UCSD-AML1 (cell line): Measurements from ENCODE around the gene OSBP2.

Source experiments
- DNase-seq: peaks from one replicate; lab custom pipeline; 2025; ENCODE audit not compliant: unreplicated experiment; lab: John Stamatoyannopoulos, UW

The OSBP2 gene

GRCh38 chr22:30890686-30891442 is 196.2 kb downstream of the OSBP2 start:
- peak; percentile 23 for DNase-seq

- DNase-seq, result no peak
These were observed 196.7 kb downstream of the OSBP2 start for GRCh38 chr22:30891443-30891755.

GRCh38 chr22:30891781-30892180 is 197.1 kb downstream of the OSBP2 start:
- DNase-seq, result no peak

- DNase-seq, result no peak
These were observed 197.6 kb downstream of the OSBP2 start for GRCh38 chr22:30892286-30892685.

GRCh38 chr22:30892731-30893221 is 198.1 kb downstream of the OSBP2 start:
- no peak for DNase-seq

GRCh38 chr22:30893434-30894370 is 199.0 kb downstream of the OSBP2 start:
- no peak for DNase-seq

- no peak for DNase-seq
These were observed 199.7 kb downstream of the OSBP2 start for GRCh38 chr22:30894371-30894740.

GRCh38 chr22:30902496-30903357 is 208.1 kb downstream of the OSBP2 start:
- no peak for DNase-seq

- no peak for DNase-seq
These were observed 209.3 kb downstream of the OSBP2 start for GRCh38 chr22:30903876-30904460.

- DNase-seq, result no peak
These were observed 211.1 kb downstream of the OSBP2 start for GRCh38 chr22:30905696-30906341.

GRCh38 chr22:30906411-30906810 is 211.7 kb downstream of the OSBP2 start:
- no peak for DNase-seq

GRCh38 chr22:30906946-30907345 is 212.3 kb downstream of the OSBP2 start:
- DNase-seq, result no peak

GRCh38 chr22:30908051-30908461 is 213.4 kb downstream of the OSBP2 start:
- no peak for DNase-seq

GRCh38 chr22:30909306-30909705 is 214.6 kb downstream of the OSBP2 start:
- DNase-seq, result no peak

GRCh38 chr22:30910358-30910757 is 215.7 kb downstream of the OSBP2 start:
- DNase-seq, result no peak

- no peak for DNase-seq
These were observed 224.1 kb downstream of the OSBP2 start for GRCh38 chr22:30918761-30919160.

- DNase-seq, result no peak
These were observed 225.3 kb downstream of the OSBP2 start for GRCh38 chr22:30919973-30920372.

- peak; percentile 72 for DNase-seq
These were observed 225.7 kb downstream of the OSBP2 start for GRCh38 chr22:30920407-30920806.

- DNase-seq, result no peak
These were observed 226.4 kb downstream of the OSBP2 start for GRCh38 chr22:30921108-30921507.

- no peak for DNase-seq
These were observed 227.5 kb downstream of the OSBP2 start for GRCh38 chr22:30922151-30922611.
